SK-N-SH treated with all-trans-retinoic acid at 6 μM for 48 hours (cell line): Measurements from ENCODE around the gene SHANK3.

Source experiments
- BACH2 ChIP-seq: fragments of 250-450 bp; sonication (Bioruptor Pico); IDR thresholded peaks from 2 replicates; pipeline ENCODE4 v1.9.0; 2021; ENCODE audit warnings: mild to moderate bottlenecking, borderline replicate concordance
- CSRNP3 ChIP-seq: fragments of 250-450 bp; sonication (Bioruptor Pico); IDR thresholded peaks from 2 replicates; pipeline ENCODE4 v1.5.1; 2021; ENCODE audit warnings: mild to moderate bottlenecking, moderate library complexity
- ESRRG ChIP-seq: fragments of 250-450 bp; sonication (Bioruptor Pico); IDR thresholded peaks from 2 replicates; pipeline ENCODE4 v1.6.1; 2021; ENCODE audit warnings: mild to moderate bottlenecking
- OSR1 ChIP-seq: fragments of 250-450 bp; sonication (Bioruptor Pico); IDR thresholded peaks from 2 replicates; pipeline ENCODE4 v1.8.0; 2022; ENCODE audit warnings: moderate library complexity, mild to moderate bottlenecking, inconsistent platforms
- PATZ1 ChIP-seq: fragments of 250-450 bp; sonication (Bioruptor Pico); IDR thresholded peaks from 2 replicates; pipeline ENCODE4 v1.8.0; 2020; ENCODE audit warnings: mild to moderate bottlenecking, moderate library complexity, borderline replicate concordance
- PPARA ChIP-seq: fragments of 250-450 bp; sonication (Bioruptor Pico); IDR thresholded peaks from 2 replicates; pipeline ENCODE4 v1.5.0; 2020; ENCODE audit warnings: mild to moderate bottlenecking, borderline replicate concordance
- RARB ChIP-seq: fragments of 250-450 bp; sonication (Bioruptor Pico); IDR thresholded peaks from 2 replicates; pipeline ENCODE4 v1.8.0; 2021; ENCODE audit warnings: mild to moderate bottlenecking, moderate library complexity
- SNAI2 ChIP-seq: fragments of 250-450 bp; sonication (Bioruptor Pico); IDR thresholded peaks from 2 replicates; pipeline ENCODE4 v1.5.0; 2020; ENCODE audit warnings: mild to moderate bottlenecking, moderate library complexity
- ZC3H10 ChIP-seq: fragments of 250-450 bp; sonication (Bioruptor Pico); IDR thresholded peaks from 2 replicates; pipeline ENCODE4 v1.5.1; 2021; ENCODE audit warnings: mild to moderate bottlenecking, moderate library complexity
- ZFP3 ChIP-seq: fragments of 250-450 bp; sonication (Bioruptor Pico); IDR thresholded peaks from 2 replicates; pipeline ENCODE4 v1.5.0; 2020; ENCODE audit warnings: mild to moderate bottlenecking, moderate library complexity
- ZFP30 ChIP-seq: fragments of 450-650 bp; formaldehyde crosslinking; IDR thresholded peaks from 2 replicates; pipeline ENCODE4 v1.5.0; 2022; ENCODE audit warnings: mild to moderate bottlenecking, moderate library complexity
- ZNF8 ChIP-seq: fragments of 450-650 bp; formaldehyde crosslinking; IDR thresholded peaks from 2 replicates; pipeline ENCODE4 v1.5.0; 2020; ENCODE audit warnings: mild to moderate bottlenecking, moderate library complexity

DNA sequence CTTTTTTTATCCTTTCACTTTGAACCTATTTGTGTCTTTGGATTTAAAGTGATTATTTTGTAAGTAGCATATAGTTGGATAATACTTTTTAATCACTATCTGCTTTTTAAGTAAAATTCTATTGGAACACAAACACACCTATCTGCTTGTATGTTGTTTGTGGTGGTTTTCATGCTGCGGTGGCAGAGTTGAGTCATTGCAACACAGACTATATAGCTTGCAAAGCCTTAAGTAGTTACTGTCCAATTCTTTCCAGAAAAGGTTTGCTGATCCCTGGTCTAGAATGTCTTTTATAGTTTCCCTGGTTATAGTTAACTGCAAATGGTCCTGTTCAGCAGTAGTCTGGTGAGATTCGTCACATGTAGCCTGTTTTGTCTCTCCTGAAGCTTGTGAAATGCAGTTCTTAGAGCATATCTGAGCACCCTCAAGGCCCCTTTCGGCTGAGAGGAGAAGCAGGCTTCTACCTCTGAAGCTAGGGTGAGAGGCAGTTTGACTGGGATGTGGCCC lies 21.5 kb downstream of the SHANK3 start:
- TF ChIP-seq ZFP30 (CRISPR knock-in tag) (no peak), RARB (CRISPR knock-in tag) (no peak), PATZ1 (CRISPR knock-in tag) (no peak), ZFP3 (CRISPR knock-in tag) (no peak), ESRRG (no peak), ZC3H10 (CRISPR knock-in tag) (no peak), BACH2 (CRISPR knock-in tag) (no peak), OSR1 (CRISPR knock-in tag) (no peak), SNAI2 (CRISPR knock-in tag) (no peak), ZNF8 (no peak), CSRNP3 (CRISPR knock-in tag) (no peak), PPARA (CRISPR knock-in tag) (no peak)
